Measurements from ENCODE around the gene CTRB1.

GRCh38 chr16:75228143-75228976 is 9.6 kb downstream of the CTRB1 start:
- TF ChIP-seq CTCF (IDR thresholded peaks at IDR 0.05; ENCODE audit: poor library complexity) (no peak), EZH2phosphoT487 (IDR thresholded peaks at IDR 0.05; ENCODE audit: low read depth, severe bottlenecking, unreplicated experiment) (no peak), EZH2 (IDR thresholded peaks at IDR 0.05; ENCODE audit: borderline replicate concordance) (no peak)

Measured in hepatocyte (in vitro differentiated cells).